Measurements from ENCODE around the gene SEMA3F.
A peak's percentile ranks its signal among the peaks of the same experiment; 100 is the strongest.

SEMA3F gene

GRCh38 chr3:50236484-50237132 is 81.5 kb downstream of the SEMA3F start:
- DNase-seq, result no peak

DNA sequence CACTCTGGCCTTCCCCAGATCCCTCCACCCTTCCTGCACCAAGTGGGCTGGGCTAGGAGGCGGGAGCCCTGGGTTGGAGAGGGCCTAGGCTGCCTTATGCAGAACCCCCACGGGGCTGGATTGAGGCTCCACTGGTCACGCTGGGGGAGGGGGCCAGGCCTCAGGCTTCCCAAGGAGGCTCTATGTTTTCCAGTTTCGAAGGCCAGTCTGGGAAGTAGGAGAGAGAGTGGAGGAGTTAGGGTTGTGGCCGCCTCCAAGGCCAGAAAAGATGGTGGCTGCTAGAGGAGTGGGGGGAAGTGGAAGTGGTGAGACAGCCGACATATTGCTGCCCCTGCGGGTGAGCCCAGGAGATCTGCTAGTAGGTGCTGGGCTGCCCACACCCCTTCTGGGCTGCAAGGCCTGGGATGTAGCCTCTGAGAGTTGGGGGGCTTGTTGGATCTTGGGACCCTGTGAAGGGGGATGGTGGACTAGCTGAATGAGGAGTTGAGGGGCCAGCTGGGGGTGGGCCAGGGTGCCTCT is 82.1 kb downstream of the SEMA3F start:
- peak; percentile 57 for DNase-seq

GRCh38 chr3:50237754-50238548 is 82.8 kb downstream of the SEMA3F start:
- peak; percentile 91 for DNase-seq

DNA sequence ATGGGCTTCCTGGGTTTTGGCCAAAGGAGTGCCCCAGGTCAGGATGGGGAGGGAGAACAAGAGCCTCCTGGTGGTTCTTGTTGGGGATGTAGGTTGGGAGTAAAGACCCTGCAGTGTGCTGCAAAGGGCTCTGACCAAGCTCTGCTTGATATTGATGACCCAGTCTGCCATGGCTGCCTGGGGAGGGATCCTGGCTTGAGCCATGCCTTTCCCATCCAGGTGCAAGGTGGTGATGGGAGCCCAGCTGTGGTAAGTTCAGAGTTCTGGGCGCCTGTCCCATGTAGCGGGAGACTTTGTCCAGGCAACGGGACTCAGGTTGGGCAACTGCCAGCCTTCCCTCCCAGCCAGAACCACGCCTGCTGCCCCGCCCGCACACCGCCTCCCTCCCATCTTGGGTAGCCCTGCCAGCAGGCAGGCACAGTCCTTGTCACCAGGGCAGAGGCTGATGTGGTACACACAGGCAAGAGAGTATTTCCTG is 83.5 kb downstream of the SEMA3F start:
- peak; percentile 75 for DNase-seq
